ENCODE measurements around the gene TARS3.

GRCh38 chr15:101657171-101657570 lies 67.1 kb downstream of the TARS3 start:
- no peak for TF ChIP-seq CTCF (IDR thresholded peaks at IDR 0.05)
- TF ChIP-seq POLR2A (IDR thresholded peaks at IDR 0.05), result no peak

Data from Peyer's patch (tissue), 4 donors.